Esophagus (tissue), 2 donors: ENCODE data around the gene PRKAA2. TPM values are rescaled to one million over a fixed set of nuclear protein-coding genes. Genes with fewer than 3 reads are reported as not detected.

Experiments
- H3K27ac ChIP-seq, 2 donors: one replicate each; pipeline ENCODE4 v1.5.1; 2013; ENCODE audit warnings: low read depth in 2 of 2, mild to moderate bottlenecking in 2 of 2, inconsistent platforms in 1 of 2, low read length in 1 of 2, moderate library complexity in 1 of 2
- H3K27me3 ChIP-seq, 2 donors: one replicate each; pipeline ENCODE4 v1.6.1; 2013; ENCODE audit warnings: low read length in 2 of 2, control low read depth in 1 of 2, mild to moderate bottlenecking in 1 of 2; ENCODE audit not compliant: insufficient read depth in 2 of 2, control insufficient read depth in 1 of 2
- H3K36me3 ChIP-seq, 2 donors: one replicate each; pipeline ENCODE4 v1.6.1; 2013; ENCODE audit warnings: low read length in 1 of 2; ENCODE audit not compliant: control insufficient read depth in 2 of 2, insufficient read depth in 2 of 2
- H3K4me1 ChIP-seq, 2 donors: one replicate each; pipeline ENCODE4 v1.6.1; 2013; ENCODE audit warnings: low read length in 1 of 2; ENCODE audit not compliant: control insufficient read depth in 2 of 2, insufficient read depth in 2 of 2
- H3K4me3 ChIP-seq, 2 donors: one replicate each; pipeline ENCODE4 v1.5.1; 2013; ENCODE audit warnings: low read length in 2 of 2, mild to moderate bottlenecking in 2 of 2, low read depth in 1 of 2, moderate library complexity in 1 of 2
- H3K9me3 ChIP-seq, 2 donors: one replicate each; pipeline ENCODE4 v1.6.1; 2013; ENCODE audit warnings: mild to moderate bottlenecking in 2 of 2, low read depth in 1 of 2, low read length in 1 of 2, moderate library complexity in 1 of 2; ENCODE audit not compliant: control insufficient read depth in 2 of 2, insufficient read depth in 1 of 2
- WGBS, 2 donors: extraction: QIAGEN DNeasy Blood & Tissue Kit; methylation state at CpG; one replicate each; pipeline ENCODE4 v1.1.7; 2013; 5-methylcytosine and 5-hydroxymethylcytosine counted together
- polyA plus RNA-seq, 2 donors: library from polyadenylated mRNA; stranded (reverse); fragments of 200-250 nt; gene quantifications; one replicate each; pipeline ENCODE4 v1.2.3, GENCODE V29; 2013
- donor health status: healthy with polysubstance abuse.
- donor health status: Bipolar disorder and iron deficiency.

PRKAA2 gene
- polyA plus RNA-seq, 2 donors: 0.98 to 1.2 TPM

DNA sequence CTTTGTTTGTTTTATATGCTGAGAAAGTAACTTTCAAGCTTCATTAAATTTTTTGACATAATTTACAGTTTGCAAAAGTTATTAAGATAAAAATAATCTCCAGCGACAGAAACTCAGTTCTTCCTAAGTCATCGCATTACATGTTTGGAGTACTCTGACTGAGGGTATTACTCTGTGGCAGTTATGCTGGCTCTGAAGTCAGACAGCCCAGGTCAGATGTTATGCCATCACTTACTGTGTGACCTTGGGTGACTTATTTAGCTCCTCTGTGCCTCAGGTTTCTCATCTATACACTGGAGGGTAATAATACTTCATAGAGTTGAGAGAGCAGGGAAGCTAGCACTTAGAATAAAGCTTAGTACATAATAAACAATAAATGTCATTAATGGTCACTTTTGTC is 26.4 kb downstream of the PRKAA2 start:
- H3K27me3 ChIP-seq: no peaks in the 10 kb centered on the region
- 91 to 100% methylated on average over 2 of the region's 2 CpGs for WGBS, 2 donors
- H3K4me3 ChIP-seq: no peak overlapping the region
- no peaks in the 10 kb centered on the region for H3K36me3 ChIP-seq
- no peaks in the 10 kb centered on the region for H3K9me3 ChIP-seq
- no peak overlapping the region for H3K27ac ChIP-seq
- no peaks in the 10 kb centered on the region for H3K4me1 ChIP-seq

DNA sequence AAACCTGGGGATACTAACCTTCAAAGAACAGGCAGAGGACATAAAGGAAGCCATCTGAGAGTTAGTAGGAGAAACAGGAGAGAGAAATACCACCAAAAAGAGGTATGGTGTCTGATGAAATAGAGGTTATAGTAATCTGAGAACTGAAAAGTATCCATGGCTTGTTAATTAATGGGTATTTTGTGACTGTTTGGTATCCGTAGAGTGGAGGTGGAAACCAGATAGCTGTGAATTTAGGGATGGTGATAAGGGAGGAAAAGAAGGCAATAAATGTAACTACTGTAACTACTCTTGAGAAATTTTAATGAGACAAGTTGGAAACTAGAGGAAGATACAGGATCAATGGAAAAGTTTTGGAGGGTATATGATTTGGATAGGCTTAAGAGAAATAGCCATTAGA is 27.5 kb downstream of the PRKAA2 start:
- Histone ChIP-seq H3K4me1 (no peaks in the 10 kb centered on the region), H3K4me3 (no peak overlapping the region), H3K9me3 (no peaks in the 10 kb centered on the region), H3K27me3 (no peaks in the 10 kb centered on the region), H3K36me3 (no peaks in the 10 kb centered on the region), H3K27ac (no peak overlapping the region)
- WGBS, 2 donors: 0 to 49% methylated on average over 1 of the region's 1 CpG

DNA sequence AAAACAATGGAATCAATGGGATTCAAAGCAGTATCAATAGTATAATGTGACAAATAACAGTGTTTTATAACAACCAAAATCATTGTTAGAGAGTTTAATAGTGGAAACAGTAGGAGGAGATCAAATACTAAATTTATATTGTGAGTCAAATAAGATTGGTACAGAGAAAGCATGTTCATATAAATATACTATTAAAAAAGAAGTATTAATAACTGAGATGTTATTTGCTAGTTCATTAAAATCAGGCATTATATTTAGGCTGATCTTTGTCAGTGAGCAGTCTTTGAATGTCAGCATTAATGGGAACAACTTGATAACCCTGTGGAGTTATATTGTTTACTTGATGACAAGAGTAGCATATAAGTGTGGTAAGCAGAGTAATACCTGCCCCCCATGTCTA is 30.6 kb downstream of the PRKAA2 start:
- no peaks in the 10 kb centered on the region for H3K9me3 ChIP-seq
- no peak overlapping the region for H3K4me3 ChIP-seq
- H3K4me1 ChIP-seq: no peaks in the 10 kb centered on the region
- no peaks in the 10 kb centered on the region for H3K27me3 ChIP-seq
- H3K27ac ChIP-seq: no peak overlapping the region
- no peaks in the 10 kb centered on the region for H3K36me3 ChIP-seq

DNA sequence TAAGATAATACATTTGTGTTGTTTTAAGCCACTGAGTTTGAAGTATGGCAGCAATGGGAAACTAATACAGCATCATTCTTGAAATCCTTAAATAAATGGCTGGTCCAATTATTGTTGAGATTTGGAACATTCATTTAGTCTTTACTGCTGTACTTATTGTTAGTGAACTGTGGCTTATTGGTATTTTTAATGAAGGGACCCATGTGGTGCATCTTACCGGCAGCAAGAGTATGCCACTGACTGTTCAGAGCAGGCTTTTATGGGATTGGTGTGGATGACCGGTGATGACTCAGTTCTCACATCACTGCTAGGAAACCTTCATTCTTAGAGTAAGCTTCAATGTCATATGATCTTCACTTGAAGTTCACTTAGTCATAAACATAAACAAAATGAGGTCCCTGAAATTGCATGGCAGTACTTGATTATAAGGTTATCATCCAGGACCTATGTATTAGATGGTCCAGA is 31.5 kb downstream of the PRKAA2 start:
- 71 to 89% methylated on average over 2 of the region's 2 CpGs for WGBS, 2 donors
- H3K4me3 ChIP-seq: no peak overlapping the region

GRCh38 chr1:56683569-56683968 is 38.5 kb downstream of the PRKAA2 start:
- Histone ChIP-seq H3K4me1 (peaks cover 0 to 3% of the 10 kb centered on the region in 2 donors), H3K9me3 (no peaks in the 10 kb centered on the region), H3K4me3 (no peak overlapping the region), H3K27me3 (no peaks in the 10 kb centered on the region), H3K36me3 (no peaks in the 10 kb centered on the region), H3K27ac (no peak overlapping the region)

More for the DNA sequence above, 31.5 kb downstream of the PRKAA2 start:
- Histone ChIP-seq H3K27me3 (no peaks in the 10 kb centered on the region), H3K9me3 (no peaks in the 10 kb centered on the region), H3K36me3 (no peaks in the 10 kb centered on the region), H3K27ac (no peak overlapping the region), H3K4me1 (no peaks in the 10 kb centered on the region)

- peaks cover 0 to 3% of the 10 kb centered on the region in 2 donors for H3K4me1 ChIP-seq
- no peak overlapping the region for H3K4me3 ChIP-seq
- H3K9me3 ChIP-seq: no peaks in the 10 kb centered on the region
- H3K36me3 ChIP-seq: no peaks in the 10 kb centered on the region
- no peaks in the 10 kb centered on the region for H3K27me3 ChIP-seq
- 52 to 77% methylated on average over 2 of the region's 2 CpGs for WGBS, 2 donors
- H3K27ac ChIP-seq: no peak overlapping the region
These were observed 41.1 kb downstream of the PRKAA2 start for GRCh38 chr1:56686169-56686568.

DNA sequence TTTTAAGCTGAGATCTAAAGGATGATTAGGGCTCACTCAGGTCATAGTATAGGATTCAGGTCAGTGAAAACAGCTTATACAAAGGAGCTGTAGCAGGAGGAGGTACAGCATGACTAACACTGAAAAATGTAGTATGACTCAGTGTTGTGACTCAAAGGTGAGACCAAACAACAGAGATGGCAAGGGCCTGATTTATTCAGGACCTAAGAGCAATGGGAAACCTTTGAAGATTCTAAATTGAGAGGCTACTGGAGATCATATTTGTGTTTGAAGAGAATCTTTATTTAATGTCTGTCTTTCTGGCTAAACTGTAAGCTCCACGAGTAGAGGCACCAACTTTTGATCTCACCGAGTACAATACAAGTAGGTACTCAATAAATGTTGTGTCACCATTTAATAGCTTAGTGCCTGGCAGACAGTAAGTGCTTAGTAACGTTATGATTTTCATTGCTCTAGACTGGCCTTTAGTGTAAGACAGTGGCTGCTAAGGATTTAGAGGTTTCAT is 43.5 kb downstream of the PRKAA2 start:
- no peaks in the 10 kb centered on the region for H3K9me3 ChIP-seq
- WGBS, 2 donors: 46 to 55% methylated on average over 3 of the region's 3 CpGs
- H3K27me3 ChIP-seq: no peaks in the 10 kb centered on the region
- H3K36me3 ChIP-seq: no peaks in the 10 kb centered on the region
- no peak overlapping the region for H3K4me3 ChIP-seq
- H3K27ac ChIP-seq: no peak overlapping the region
- peaks cover 0 to 3% of the 10 kb centered on the region in 2 donors for H3K4me1 ChIP-seq

DNA sequence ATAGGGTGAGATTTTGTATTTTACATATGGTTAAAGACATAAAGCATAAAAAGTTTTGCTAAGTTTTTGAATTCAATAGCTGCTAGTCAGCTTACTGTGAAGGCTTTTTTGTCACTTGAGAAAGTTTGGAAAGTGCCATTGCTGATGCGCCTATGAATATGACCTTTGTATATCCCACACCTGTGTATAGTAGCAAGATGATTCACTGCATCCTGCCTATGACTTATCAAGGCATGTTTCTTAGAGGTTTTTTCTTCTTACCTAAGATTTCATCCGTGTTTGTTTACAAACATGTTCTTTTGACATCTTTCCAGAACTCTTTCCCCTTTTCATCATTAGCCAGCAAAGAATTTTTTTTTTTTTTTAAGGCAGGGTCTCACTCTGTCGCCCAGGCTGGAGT is 51.5 kb downstream of the PRKAA2 start:
- Histone ChIP-seq H3K36me3 (no peaks in the 10 kb centered on the region), H3K4me1 (no peaks in the 10 kb centered on the region), H3K27ac (no peak overlapping the region), H3K27me3 (no peaks in the 10 kb centered on the region), H3K9me3 (no peaks in the 10 kb centered on the region), H3K4me3 (no peak overlapping the region)
- WGBS, 2 donors: 72 to 84% methylated on average over 3 of the region's 3 CpGs

GRCh38 chr1:56703747-56704146 is 58.6 kb downstream of the PRKAA2 start:
- Histone ChIP-seq H3K4me1 (no peaks in the 10 kb centered on the region), H3K4me3 (no peak overlapping the region), H3K27me3 (no peaks in the 10 kb centered on the region), H3K9me3 (no peaks in the 10 kb centered on the region), H3K27ac (no peak overlapping the region), H3K36me3 (no peaks in the 10 kb centered on the region)
- WGBS, 2 donors: 84 to 85% methylated on average over 1 of the region's 1 CpG

DNA sequence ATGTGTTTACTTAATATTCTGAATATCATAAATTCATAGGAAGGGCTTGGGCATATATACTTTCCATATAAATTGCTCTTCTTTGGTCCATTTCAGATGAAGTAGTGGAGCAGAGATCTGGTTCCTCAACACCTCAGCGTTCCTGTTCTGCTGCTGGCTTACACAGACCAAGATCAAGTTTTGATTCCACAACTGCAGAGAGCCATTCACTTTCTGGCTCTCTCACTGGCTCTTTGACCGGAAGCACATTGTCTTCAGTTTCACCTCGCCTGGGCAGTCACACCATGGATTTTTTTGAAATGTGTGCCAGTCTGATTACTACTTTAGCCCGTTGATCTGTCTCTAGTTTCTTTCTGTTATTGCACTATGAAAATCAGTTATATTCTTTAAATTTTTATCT is 62.3 kb downstream of the PRKAA2 start:
- H3K27me3 ChIP-seq: no peaks in the 10 kb centered on the region
- H3K4me1 ChIP-seq: no peaks in the 10 kb centered on the region
- WGBS, 2 donors: 80% methylated on average over 4 of the region's 4 CpGs

More for the DNA sequence above, 62.3 kb downstream of the PRKAA2 start:
- Histone ChIP-seq H3K4me3 (no peak overlapping the region), H3K27ac (no peak overlapping the region), H3K36me3 (no peaks in the 10 kb centered on the region), H3K9me3 (no peaks in the 10 kb centered on the region)
